Measurements from ENCODE around the gene PTGR2. TPM values are rescaled to one million over a fixed set of nuclear protein-coding genes. Genes with fewer than 3 reads are reported as not detected.

Gene PTGR2
- total RNA-seq, 4 donors from 2014 or later, result 1.8 to 10.7 (median 6.2) TPM

DNA sequence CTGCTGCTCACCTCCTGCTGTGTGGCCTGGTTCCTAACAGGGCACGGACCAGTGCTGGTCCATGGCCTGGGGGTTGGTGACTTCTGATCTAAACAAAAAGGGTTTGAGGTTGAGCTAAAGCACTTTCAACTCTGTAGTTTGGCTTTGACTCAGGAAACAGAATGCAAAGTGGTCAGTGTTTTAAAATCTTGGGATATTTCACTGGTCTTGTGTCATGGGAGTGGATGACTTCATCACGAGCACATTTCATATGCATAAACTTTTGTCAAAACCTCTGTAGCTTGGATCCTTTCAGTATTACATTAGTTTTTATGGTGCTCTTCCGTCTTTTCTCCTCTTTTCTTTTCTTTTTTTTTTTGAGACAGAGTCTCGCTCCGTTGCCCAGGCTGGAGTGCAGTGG is 72.7 kb downstream of the PTGR2 start:
- Histone ChIP-seq H3K9me3 (no peaks in the 10 kb centered on the region), H3K36me3 (peaks cover 16 to 100% (median 60%) of the 10 kb centered on the region in 3 donors), H3K27me3 (no peaks in the 10 kb centered on the region), H3K4me1 (no peaks in the 10 kb centered on the region), H3K27ac (no peak overlapping the region), H3K4me3 (no peak overlapping the region)
- 70 to 73% methylated on average over 4 of the region's 5 CpGs for WGBS, 2 donors
- intact Hi-C loops (cut with DNase I), result no loop called here
- TF ChIP-seq, protein P1, sequence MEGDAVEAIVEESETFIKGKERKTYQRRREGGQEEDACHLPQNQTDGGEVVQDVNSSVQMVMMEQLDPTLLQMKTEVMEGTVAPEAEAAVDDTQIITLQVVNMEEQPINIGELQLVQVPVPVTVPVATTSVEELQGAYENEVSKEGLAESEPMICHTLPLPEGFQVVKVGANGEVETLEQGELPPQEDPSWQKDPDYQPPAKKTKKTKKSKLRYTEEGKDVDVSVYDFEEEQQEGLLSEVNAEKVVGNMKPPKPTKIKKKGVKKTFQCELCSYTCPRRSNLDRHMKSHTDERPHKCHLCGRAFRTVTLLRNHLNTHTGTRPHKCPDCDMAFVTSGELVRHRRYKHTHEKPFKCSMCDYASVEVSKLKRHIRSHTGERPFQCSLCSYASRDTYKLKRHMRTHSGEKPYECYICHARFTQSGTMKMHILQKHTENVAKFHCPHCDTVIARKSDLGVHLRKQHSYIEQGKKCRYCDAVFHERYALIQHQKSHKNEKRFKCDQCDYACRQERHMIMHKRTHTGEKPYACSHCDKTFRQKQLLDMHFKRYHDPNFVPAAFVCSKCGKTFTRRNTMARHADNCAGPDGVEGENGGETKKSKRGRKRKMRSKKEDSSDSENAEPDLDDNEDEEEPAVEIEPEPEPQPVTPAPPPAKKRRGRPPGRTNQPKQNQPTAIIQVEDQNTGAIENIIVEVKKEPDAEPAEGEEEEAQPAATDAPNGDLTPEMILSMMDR (IDR thresholded peaks at IDR 0.05), result no peak
- DNase-seq, result no peak

Small RNA genes within 50 kb of the gene (small RNA-seq; reads per million reads assigned to genes)
- gene AC005520.4, result 0 reads per million in 4 donors
- 0 reads per million in 4 donors for gene RF00019

Other genes starting within 250 kb of the PTGR2 start
- gene ACOT6, start 239.3 kb upstream of the PTGR2 start, total RNA-seq, result not detected
- 1 to 10 TPM; 1.8 to 6.4 (median 4.1) TPM for gene DNAL1, start 206.8 kb upstream of the PTGR2 start, total RNA-seq
- 10 to 100 TPM in 1 of 4 donors, 1 to 10 TPM in 3; 4.2 to 13.9 (median 7.2) TPM for gene PNMA1, start 137.4 kb upstream of the PTGR2 start, total RNA-seq
- gene ZNF410, start 35.0 kb downstream of the PTGR2 start, total RNA-seq, result 10 to 100 TPM; 37.8 to 52.3 (median 38.1) TPM
- gene FAM161B, start 98.3 kb downstream of the PTGR2 start, total RNA-seq, result 1 to 10 TPM; 1.2 to 3.1 (median 2.2) TPM
- 10 to 100 TPM; 18.6 to 27.3 (median 23.6) TPM for gene COQ6, start 98.5 kb downstream of the PTGR2 start, total RNA-seq
- 10 to 100 TPM in 3 of 4 donors, 1 to 10 TPM in 1; 9.3 to 16.9 (median 13.0) TPM for gene ENTPD5, start 167.5 kb downstream of the PTGR2 start, total RNA-seq
- gene BBOF1, start 167.5 kb downstream of the PTGR2 start, total RNA-seq, result 1 to 10 TPM; 2.0 to 6.9 (median 4.6) TPM
- gene ALDH6A1, start 232.6 kb downstream of the PTGR2 start, total RNA-seq, result 10 to 100 TPM in 3 of 4 donors, 1 to 10 TPM in 1; 5.1 to 34.7 (median 13.1) TPM
- 1 to 10 TPM; 2.4 to 8.9 (median 6.1) TPM for gene LIN52, start 233.1 kb downstream of the PTGR2 start, total RNA-seq